ENCODE results near the gene GCHFR. TPM values are rescaled to one million over a fixed set of nuclear protein-coding genes. Genes with fewer than 3 reads are reported as not detected.
A peak's percentile ranks its signal among the peaks of the same experiment; 100 is the strongest.

GCHFR gene
- total RNA-seq, 4 donors from 2014 or later, result 42.5 to 129 (median 97.1) TPM

- peak; percentile 78 for DNase-seq (ENCODE audit: low spot score)
- TF ChIP-seq, protein P1, sequence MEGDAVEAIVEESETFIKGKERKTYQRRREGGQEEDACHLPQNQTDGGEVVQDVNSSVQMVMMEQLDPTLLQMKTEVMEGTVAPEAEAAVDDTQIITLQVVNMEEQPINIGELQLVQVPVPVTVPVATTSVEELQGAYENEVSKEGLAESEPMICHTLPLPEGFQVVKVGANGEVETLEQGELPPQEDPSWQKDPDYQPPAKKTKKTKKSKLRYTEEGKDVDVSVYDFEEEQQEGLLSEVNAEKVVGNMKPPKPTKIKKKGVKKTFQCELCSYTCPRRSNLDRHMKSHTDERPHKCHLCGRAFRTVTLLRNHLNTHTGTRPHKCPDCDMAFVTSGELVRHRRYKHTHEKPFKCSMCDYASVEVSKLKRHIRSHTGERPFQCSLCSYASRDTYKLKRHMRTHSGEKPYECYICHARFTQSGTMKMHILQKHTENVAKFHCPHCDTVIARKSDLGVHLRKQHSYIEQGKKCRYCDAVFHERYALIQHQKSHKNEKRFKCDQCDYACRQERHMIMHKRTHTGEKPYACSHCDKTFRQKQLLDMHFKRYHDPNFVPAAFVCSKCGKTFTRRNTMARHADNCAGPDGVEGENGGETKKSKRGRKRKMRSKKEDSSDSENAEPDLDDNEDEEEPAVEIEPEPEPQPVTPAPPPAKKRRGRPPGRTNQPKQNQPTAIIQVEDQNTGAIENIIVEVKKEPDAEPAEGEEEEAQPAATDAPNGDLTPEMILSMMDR (IDR thresholded peaks at IDR 0.05), result no peak
Measured at GRCh38 chr15:40754883-40755811, 8.7 kb upstream of the GCHFR start, which contains the start of gene RMDN3. Gene RMDN3 (minus strand): TSS chr15:40755254. CDS start chr15:40754783, 471 bp downstream.

DNA sequence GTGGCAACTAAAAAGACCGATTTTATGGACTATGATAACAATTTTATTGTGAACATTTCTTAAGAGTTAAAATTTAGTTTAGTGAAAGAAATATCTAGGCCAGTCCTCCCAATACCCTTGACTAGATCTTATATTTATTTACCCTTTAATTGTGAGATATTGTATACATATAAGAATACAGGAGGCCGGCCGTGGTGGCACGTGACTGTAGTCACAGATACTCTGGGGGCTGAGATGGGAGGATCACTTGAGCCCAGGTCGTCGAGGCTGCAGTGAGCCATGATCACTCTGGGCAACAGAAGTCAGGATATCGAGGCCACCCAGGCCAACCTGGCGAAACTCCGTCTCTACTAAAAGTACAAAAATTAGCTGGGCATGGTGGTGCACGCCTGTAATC, 8.1 kb upstream of the GCHFR start:
- no peak for DNase-seq (ENCODE audit: low spot score)
- no peak for ATAC-seq (ENCODE audit: low FRiP score)
- TF ChIP-seq, protein P1 (IDR thresholded peaks at IDR 0.05), result no peak

More at GRCh38 chr15:40754883-40755811, 8.7 kb upstream of the GCHFR start, which contains the start of gene RMDN3:
- ATAC-seq (ENCODE audit: low FRiP score), result peak; percentile 98

DNA sequence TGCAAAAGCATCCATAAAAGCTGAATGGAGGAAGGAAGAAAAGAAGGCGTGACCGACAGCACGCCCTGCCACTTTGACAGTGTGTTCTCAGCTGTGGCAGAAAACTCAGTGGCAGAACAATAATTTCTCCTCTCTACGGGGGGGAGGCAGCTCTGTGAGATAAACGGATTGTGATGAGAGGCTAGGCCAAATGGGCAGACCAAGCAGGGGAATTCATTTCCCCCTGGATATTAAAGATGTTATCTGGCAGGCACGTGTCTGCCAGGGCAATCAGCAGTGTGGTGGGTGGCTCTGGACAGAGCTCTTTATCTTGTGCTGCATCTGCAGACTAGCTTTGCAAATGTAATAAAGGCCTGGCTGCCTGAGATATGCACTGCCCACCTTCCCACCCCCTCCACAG, 6.9 kb upstream of the GCHFR start:
- DNase-seq (ENCODE audit: low spot score), result no peak
- no peak for ATAC-seq (ENCODE audit: low FRiP score)
- TF ChIP-seq, protein P1 (IDR thresholded peaks at IDR 0.05), result no peak

DNA sequence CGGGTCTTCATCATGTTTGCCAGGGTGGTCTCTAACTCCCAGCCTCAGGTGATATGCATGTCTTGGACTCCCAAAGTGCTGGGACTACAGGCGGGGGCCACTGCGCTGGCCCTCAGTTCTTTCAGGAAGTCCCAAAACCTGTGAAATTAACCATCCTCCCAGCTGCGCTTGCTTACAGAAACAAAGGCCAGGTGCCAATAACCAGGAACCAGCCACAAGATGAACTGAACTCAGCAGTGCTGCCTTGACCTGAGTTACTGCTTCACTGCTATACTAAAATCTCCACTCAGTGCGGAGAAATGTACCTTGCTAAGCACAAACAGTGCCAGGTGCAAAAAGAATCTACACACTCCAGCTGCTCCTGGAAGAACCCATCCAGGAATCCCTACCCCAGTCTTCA, 3.9 kb upstream of the GCHFR start:
- DNase-seq (ENCODE audit: low spot score) (no peak), ATAC-seq (ENCODE audit: low FRiP score) (no peak)
- TF ChIP-seq, protein P1 (IDR thresholded peaks at IDR 0.05), result no peak

- DNase-seq (ENCODE audit: low spot score) (peak; percentile 76), ATAC-seq (ENCODE audit: low FRiP score) (peak; percentile 42)
- TF ChIP-seq, protein P1 (IDR thresholded peaks at IDR 0.05), result no peak
Measured at GRCh38 chr15:40762919-40763800, 708 bp upstream of the GCHFR start.

DNA sequence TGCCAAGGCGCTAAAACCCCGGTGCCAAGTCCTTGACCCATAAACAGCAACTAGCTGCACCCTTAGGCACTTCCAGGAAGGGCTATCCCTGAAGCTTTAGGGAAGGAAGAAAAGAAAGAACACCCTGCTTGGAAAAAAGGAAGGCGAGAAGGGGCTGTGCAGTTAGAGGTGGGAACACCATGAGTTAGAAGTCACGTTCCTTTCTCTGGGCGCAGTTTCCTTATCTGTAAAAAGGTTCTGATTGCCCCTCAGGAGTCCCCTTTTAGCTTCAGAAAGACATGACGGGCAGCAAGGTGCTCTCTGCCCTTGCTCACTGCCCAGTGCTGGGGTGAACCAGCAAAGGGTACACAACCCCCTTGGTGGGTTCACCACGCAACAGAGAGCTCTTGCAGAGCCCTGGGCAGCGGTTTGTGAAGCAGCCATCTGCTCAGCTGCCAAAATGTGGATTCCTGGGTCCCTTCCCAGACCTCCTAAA, 798 bp downstream of the GCHFR start:
- ATAC-seq (ENCODE audit: low FRiP score), result no peak
- no peak for DNase-seq (ENCODE audit: low spot score)
- TF ChIP-seq, protein P1 (IDR thresholded peaks at IDR 0.05), result no peak

Data from omental fat pad (tissue), 4 donors.